ENCODE results near the gene BCO1.
A peak's percentile ranks its signal among the peaks of the same experiment; 100 is the strongest.

Gene BCO1

GRCh38 chr16:81296631-81297030 is 58.1 kb downstream of the BCO1 start:
- Histone ChIP-seq H3K27me3 (no peaks in the 10 kb centered on the region), H3K36me3 (no peaks in the 10 kb centered on the region)
- TF ChIP-seq, protein P1, sequence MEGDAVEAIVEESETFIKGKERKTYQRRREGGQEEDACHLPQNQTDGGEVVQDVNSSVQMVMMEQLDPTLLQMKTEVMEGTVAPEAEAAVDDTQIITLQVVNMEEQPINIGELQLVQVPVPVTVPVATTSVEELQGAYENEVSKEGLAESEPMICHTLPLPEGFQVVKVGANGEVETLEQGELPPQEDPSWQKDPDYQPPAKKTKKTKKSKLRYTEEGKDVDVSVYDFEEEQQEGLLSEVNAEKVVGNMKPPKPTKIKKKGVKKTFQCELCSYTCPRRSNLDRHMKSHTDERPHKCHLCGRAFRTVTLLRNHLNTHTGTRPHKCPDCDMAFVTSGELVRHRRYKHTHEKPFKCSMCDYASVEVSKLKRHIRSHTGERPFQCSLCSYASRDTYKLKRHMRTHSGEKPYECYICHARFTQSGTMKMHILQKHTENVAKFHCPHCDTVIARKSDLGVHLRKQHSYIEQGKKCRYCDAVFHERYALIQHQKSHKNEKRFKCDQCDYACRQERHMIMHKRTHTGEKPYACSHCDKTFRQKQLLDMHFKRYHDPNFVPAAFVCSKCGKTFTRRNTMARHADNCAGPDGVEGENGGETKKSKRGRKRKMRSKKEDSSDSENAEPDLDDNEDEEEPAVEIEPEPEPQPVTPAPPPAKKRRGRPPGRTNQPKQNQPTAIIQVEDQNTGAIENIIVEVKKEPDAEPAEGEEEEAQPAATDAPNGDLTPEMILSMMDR (IDR thresholded peaks at IDR 0.05), result no peak

GRCh38 chr16:81307770-81308169 is 69.3 kb downstream of the BCO1 start:
- no peak overlapping the region for H3K4me3 ChIP-seq
- no peak overlapping the region for H3K27ac ChIP-seq
- peaks cover 0 to under 1% (median 0%) of the 10 kb centered on the region in 4 donors for H3K4me1 ChIP-seq
- no peak for DNase-seq
- no peaks in the 10 kb centered on the region for H3K36me3 ChIP-seq
- no peaks in the 10 kb centered on the region for H3K27me3 ChIP-seq
- intact Hi-C loops (cut with DNase I; ENCODE audit: low total_unique reads), result no loop called here
- no peaks in the 10 kb centered on the region for H3K9me3 ChIP-seq
- TF ChIP-seq, protein P1 (IDR thresholded peaks at IDR 0.05), result no peak

More at GRCh38 chr16:81296631-81297030, 58.1 kb downstream of the BCO1 start:
- Histone ChIP-seq H3K9me3 (peaks cover 0 to 8% (median 0%) of the 10 kb centered on the region in 3 donors), H3K27ac (no peak overlapping the region), H3K4me1 (no peaks in the 10 kb centered on the region), H3K4me3 (no peak overlapping the region)
- no peak for DNase-seq
- intact Hi-C loops (cut with DNase I; ENCODE audit: low total_unique reads), result no loop called here

DNA sequence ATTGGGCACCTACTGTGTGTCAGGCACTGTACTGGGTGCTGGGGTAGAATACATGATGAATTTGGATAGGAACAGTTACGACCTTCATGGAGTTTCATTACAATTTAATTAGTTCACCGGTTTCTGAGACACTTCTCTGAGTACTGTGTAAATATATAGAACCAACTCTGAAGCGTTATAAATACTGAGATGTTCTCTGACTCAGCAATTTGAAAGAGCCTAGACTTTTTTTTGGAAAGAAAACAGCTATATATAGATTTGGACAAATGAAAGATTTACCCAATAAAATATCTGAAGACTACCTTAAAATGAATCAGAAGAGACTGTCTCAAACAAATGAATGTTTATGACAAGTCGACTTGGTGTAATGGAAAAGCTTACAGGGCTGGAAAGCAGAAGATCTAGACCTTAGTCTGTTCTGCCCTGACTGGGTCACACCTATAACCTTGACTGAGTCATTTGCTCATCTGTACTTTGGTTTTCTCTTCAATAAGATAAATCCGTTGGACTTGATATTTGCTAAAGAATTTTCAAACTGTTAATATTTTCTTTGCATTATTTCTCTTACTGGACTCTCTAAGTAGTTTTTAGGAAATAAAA is 71.7 kb downstream of the BCO1 start:
- TF ChIP-seq, protein P1 (IDR thresholded peaks at IDR 0.05), result no peak
- Histone ChIP-seq H3K9me3 (no peaks in the 10 kb centered on the region), H3K27me3 (no peaks in the 10 kb centered on the region), H3K4me1 (peaks cover 0 to 13% (median 11%) of the 10 kb centered on the region in 4 donors), H3K4me3 (no peak overlapping the region), H3K27ac (no peak overlapping the region), H3K36me3 (no peaks in the 10 kb centered on the region)
- DNase-seq, result no peak
- intact Hi-C loops (cut with DNase I; ENCODE audit: low total_unique reads), result loop anchor here (10.0 kb wide), 1 partner anchor 215 kb away; the partner anchor contains the start of gene GCSH

DNA sequence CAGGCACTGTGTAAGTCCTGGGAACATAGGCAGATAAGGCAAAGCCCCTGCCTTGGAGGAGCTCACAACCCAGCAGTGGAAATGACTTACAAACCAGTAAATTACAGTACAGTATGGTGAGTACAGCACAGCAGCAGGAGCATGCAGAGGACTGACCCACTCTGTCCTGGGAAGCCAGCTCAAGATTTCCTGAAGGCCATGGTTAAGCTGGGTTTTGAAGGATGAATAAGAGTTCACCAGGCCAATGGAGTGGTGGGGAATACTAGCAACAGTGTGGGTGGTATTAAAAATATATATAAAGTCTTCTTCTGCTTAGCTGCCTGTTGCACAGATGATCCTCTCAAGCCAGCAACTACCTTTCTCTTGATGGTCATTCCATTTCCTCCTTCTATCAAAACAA is 73.3 kb downstream of the BCO1 start:
- Histone ChIP-seq H3K27ac (no peak overlapping the region), H3K4me1 (peaks cover 0 to 24% (median 20%) of the 10 kb centered on the region in 4 donors), H3K27me3 (no peaks in the 10 kb centered on the region), H3K9me3 (no peaks in the 10 kb centered on the region), H3K36me3 (no peaks in the 10 kb centered on the region), H3K4me3 (no peak overlapping the region)
- TF ChIP-seq, protein P1 (IDR thresholded peaks at IDR 0.05), result no peak
- intact Hi-C loops (cut with DNase I; ENCODE audit: low total_unique reads), result loop anchor here (10.0 kb wide), 1 partner anchor 217 kb away; the partner anchor contains the start of gene GCSH
- no peak for DNase-seq

DNA sequence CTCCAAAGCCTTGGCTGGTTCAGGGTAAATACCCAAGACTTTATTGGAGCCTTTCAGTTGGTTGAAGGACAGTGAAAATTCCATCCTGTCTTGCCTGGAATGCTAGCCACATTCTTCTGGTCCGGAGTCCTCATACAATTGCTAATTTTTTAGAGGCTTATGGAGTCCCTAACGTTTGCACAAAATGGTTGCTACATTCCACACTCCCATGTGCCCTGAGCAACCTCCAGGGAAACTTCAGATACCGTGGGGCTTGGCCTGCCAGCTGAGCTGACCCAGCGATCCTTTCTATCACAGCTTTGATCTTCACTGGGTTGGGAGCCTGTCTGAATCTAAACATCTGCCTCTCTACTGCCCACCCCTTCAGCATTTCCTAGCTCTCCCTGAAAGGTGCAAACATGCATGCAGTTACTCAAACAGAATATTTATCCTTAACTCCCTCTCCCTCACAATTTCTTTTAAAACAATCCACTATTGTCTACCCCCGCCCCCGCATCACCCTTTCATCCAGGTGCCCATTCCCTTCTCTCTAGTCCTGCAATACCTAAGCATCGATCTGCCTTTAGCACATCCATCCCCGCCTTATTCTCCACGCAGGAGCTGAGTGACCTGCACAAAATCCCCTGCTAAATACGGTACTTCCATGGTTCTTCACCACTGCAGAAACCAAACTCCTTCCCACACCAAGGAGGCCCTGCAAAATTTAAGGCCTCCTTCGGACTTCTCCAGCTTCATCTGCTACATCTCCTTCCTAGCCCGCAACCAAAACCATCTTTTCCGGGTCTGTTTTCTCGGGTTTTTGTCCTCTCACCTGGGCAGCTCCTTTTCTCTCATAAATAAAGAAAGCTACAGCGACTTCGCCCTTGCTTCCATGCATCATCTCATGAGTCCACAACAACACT is 75.5 kb downstream of the BCO1 start:
- TF ChIP-seq, protein P1 (IDR thresholded peaks at IDR 0.05), result no peak
- DNase-seq, result no peak
- intact Hi-C loops (cut with DNase I; ENCODE audit: low total_unique reads), result loop anchor here (10.0 kb wide), 1 partner anchor 219 kb away; the partner anchor contains the start of gene GCSH
- Histone ChIP-seq H3K4me1 (peaks cover 0 to 28% (median 20%) of the 10 kb centered on the region in 4 donors), H3K4me3 (peak overlapping the region; percentile 87 to 96), H3K27ac (peak overlapping the region; percentile 89), H3K9me3 (no peaks in the 10 kb centered on the region), H3K36me3 (no peaks in the 10 kb centered on the region), H3K27me3 (no peaks in the 10 kb centered on the region)
